Measurements from ENCODE around the gene CA10.

The CA10 gene

DNA sequence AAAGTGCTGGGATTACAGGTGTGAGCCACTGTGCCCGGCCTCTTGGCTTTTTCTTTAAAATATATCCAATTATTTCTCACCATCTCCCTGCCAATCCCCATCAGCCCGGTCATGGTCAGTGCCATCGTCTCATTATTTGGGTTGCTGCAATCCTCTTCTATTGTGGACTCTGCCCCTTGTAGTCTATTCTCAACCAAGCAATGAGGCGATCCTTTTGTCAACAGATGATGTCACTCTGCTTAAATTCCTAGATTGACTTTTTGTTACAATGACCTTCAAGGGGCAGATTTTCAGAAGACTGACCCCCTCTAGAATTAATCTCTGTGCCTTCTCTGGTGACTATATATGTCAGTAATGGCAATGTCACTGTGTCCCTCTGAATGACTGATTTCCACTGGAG is 513.5 kb downstream of the CA10 start:
- no peak overlapping the region for H2BK120ac ChIP-seq (ENCODE audit: low read depth, low read length)
- H2BK12ac ChIP-seq (ENCODE audit: low read length), result no peak overlapping the region
- H4K8ac ChIP-seq (ENCODE audit: low read depth, low read length), result no peak overlapping the region
- no peak overlapping the region for H2BK15ac ChIP-seq (ENCODE audit: low read length)
- H2AFZ ChIP-seq (ENCODE audit: low read length), result no peak overlapping the region
- H2AK5ac ChIP-seq (ENCODE audit: low read depth, low read length), result no peak overlapping the region
- H2BK5ac ChIP-seq (ENCODE audit: low read length), result no peak overlapping the region
- H3K79me1 ChIP-seq (ENCODE audit: low read depth, low read length), result no peaks in the 10 kb centered on the region
- WGBS, 2 donors (ENCODE audit: extremely low coverage in 2 of 2, insufficient read length in 2 of 2, insufficient replicate concordance in 1 of 2), result no CpG with 5 or more reads among the region's 4 CpGs
- no peaks in the 10 kb centered on the region for H3K27me3 ChIP-seq (ENCODE audit: control insufficient read depth in 3 of 3, insufficient read depth in 3 of 3, low read depth in 1 of 3, low read length in 3 of 3)
- H3K36me3 ChIP-seq (replicated peaks in 1 of 2; ENCODE audit: control insufficient read depth in 2 of 2, insufficient read depth in 2 of 2, low read length in 2 of 2), result no peaks in the 10 kb centered on the region
- H3K4me1 ChIP-seq (ENCODE audit: control insufficient read depth in 2 of 2, insufficient read depth in 1 of 2, low read depth in 1 of 2, low read length in 2 of 2), result no peaks in the 10 kb centered on the region
- H3K14ac ChIP-seq (ENCODE audit: low read length), result no peak overlapping the region
- no peak overlapping the region for H3K18ac ChIP-seq (ENCODE audit: low read length)
- no peak overlapping the region for H3K4me2 ChIP-seq (ENCODE audit: insufficient read depth, low read length, poor library complexity, severe bottlenecking)
- no peak for DNase-seq (ENCODE audit: low spot score)
- no peak overlapping the region for H3K4ac ChIP-seq (ENCODE audit: low read length)
- H3K27ac ChIP-seq (replicated peaks; ENCODE audit: low read length), result no peak overlapping the region
- H3K4me3 ChIP-seq (ENCODE audit: low read length in 2 of 2), result no peak overlapping the region
- H3K23ac ChIP-seq (ENCODE audit: low read depth, low read length, poor library complexity), result no peak overlapping the region
- no peaks in the 10 kb centered on the region for H3K9me3 ChIP-seq (replicated peaks in 1 of 2; ENCODE audit: control insufficient read depth in 2 of 2, insufficient read depth in 1 of 2, low read depth in 1 of 2, low read length in 2 of 2)
- no peak overlapping the region for H4K91ac ChIP-seq (ENCODE audit: low read depth, low read length, poor library complexity)
- H3K9ac ChIP-seq (ENCODE audit: low read depth, low read length, poor library complexity), result no peak overlapping the region

- Histone ChIP-seq H3K18ac (ENCODE audit: low read length) (no peak overlapping the region), H3K4me3 (ENCODE audit: low read length in 2 of 2) (no peak overlapping the region), H3K23ac (ENCODE audit: low read depth, low read length, poor library complexity) (no peak overlapping the region), H3K9me3 (replicated peaks in 1 of 2; ENCODE audit: control insufficient read depth in 2 of 2, insufficient read depth in 1 of 2, low read depth in 1 of 2, low read length in 2 of 2) (no peaks in the 10 kb centered on the region), H3K4me2 (ENCODE audit: insufficient read depth, low read length, poor library complexity, severe bottlenecking) (no peak overlapping the region), H3K27me3 (ENCODE audit: control insufficient read depth in 3 of 3, insufficient read depth in 3 of 3, low read depth in 1 of 3, low read length in 3 of 3) (no peaks in the 10 kb centered on the region), H2BK15ac (ENCODE audit: low read length) (no peak overlapping the region), H4K91ac (ENCODE audit: low read depth, low read length, poor library complexity) (no peak overlapping the region), H3K4ac (ENCODE audit: low read length) (no peak overlapping the region), H3K4me1 (ENCODE audit: control insufficient read depth in 2 of 2, insufficient read depth in 1 of 2, low read depth in 1 of 2, low read length in 2 of 2) (peaks cover 0 to 8% of the 10 kb centered on the region in 2 donors), H2AK5ac (ENCODE audit: low read depth, low read length) (no peak overlapping the region), H3K9ac (ENCODE audit: low read depth, low read length, poor library complexity) (no peak overlapping the region), H2BK5ac (ENCODE audit: low read length) (no peak overlapping the region), H3K14ac (ENCODE audit: low read length) (no peak overlapping the region), H4K8ac (ENCODE audit: low read depth, low read length) (no peak overlapping the region), H2BK120ac (ENCODE audit: low read depth, low read length) (no peak overlapping the region), H3K27ac (replicated peaks; ENCODE audit: low read length) (no peak overlapping the region), H2BK12ac (ENCODE audit: low read length) (no peak overlapping the region), H2AFZ (ENCODE audit: low read length) (no peak overlapping the region), H3K36me3 (replicated peaks in 1 of 2; ENCODE audit: control insufficient read depth in 2 of 2, insufficient read depth in 2 of 2, low read length in 2 of 2) (no peaks in the 10 kb centered on the region), H3K79me1 (ENCODE audit: low read depth, low read length) (no peaks in the 10 kb centered on the region)
- no peak for DNase-seq (ENCODE audit: low spot score)
- no CpG with 5 or more reads among the region's 10 CpGs for WGBS, 2 donors (ENCODE audit: extremely low coverage in 2 of 2, insufficient read length in 2 of 2, insufficient replicate concordance in 1 of 2)
Observed at GRCh38 chr17:51643702-51644490, 514.6 kb downstream of the CA10 start.

DNA sequence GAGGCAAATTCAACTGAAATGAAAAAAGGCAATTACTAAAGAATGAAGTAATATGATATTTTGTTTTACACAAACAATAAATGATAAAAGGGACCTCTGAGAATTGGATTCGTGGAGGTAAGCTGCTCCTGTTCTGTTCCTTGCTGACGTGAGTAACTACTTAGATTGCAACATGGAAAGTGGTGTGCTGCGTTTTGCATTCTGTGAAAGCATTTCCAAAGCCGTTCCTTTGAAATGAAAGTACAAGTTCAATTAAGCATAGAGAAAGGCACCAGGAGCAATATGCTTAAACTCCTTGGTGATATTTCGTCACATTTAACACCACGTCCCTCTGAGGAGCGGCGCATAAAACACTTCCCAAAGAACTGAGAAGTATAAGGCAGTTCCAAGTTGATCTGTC is 516.5 kb downstream of the CA10 start:
- no peak overlapping the region for H2BK12ac ChIP-seq (ENCODE audit: low read length)
- no peak overlapping the region for H2BK15ac ChIP-seq (ENCODE audit: low read length)
- H3K18ac ChIP-seq (ENCODE audit: low read length), result no peak overlapping the region
- H3K9ac ChIP-seq (ENCODE audit: low read depth, low read length, poor library complexity), result no peak overlapping the region
- no peak overlapping the region for H4K91ac ChIP-seq (ENCODE audit: low read depth, low read length, poor library complexity)
- H2BK120ac ChIP-seq (ENCODE audit: low read depth, low read length), result no peak overlapping the region
- no peak overlapping the region for H3K4me3 ChIP-seq (ENCODE audit: low read length in 2 of 2)
- H3K14ac ChIP-seq (ENCODE audit: low read length), result no peak overlapping the region
- H3K27ac ChIP-seq (replicated peaks; ENCODE audit: low read length), result no peak overlapping the region
- no peaks in the 10 kb centered on the region for H3K27me3 ChIP-seq (ENCODE audit: control insufficient read depth in 3 of 3, insufficient read depth in 3 of 3, low read depth in 1 of 3, low read length in 3 of 3)
- H3K4me2 ChIP-seq (ENCODE audit: insufficient read depth, low read length, poor library complexity, severe bottlenecking), result no peak overlapping the region
- DNase-seq (ENCODE audit: low spot score), result no peak
- no peak overlapping the region for H3K23ac ChIP-seq (ENCODE audit: low read depth, low read length, poor library complexity)
- H3K4ac ChIP-seq (ENCODE audit: low read length), result no peak overlapping the region
- H4K8ac ChIP-seq (ENCODE audit: low read depth, low read length), result no peak overlapping the region
- H2AK5ac ChIP-seq (ENCODE audit: low read depth, low read length), result no peak overlapping the region
- H3K79me1 ChIP-seq (ENCODE audit: low read depth, low read length), result no peaks in the 10 kb centered on the region
- H2AFZ ChIP-seq (ENCODE audit: low read length), result no peak overlapping the region
- peaks cover 0 to 11% of the 10 kb centered on the region in 2 donors for H3K4me1 ChIP-seq (ENCODE audit: control insufficient read depth in 2 of 2, insufficient read depth in 1 of 2, low read depth in 1 of 2, low read length in 2 of 2)
- H3K36me3 ChIP-seq (replicated peaks in 1 of 2; ENCODE audit: control insufficient read depth in 2 of 2, insufficient read depth in 2 of 2, low read length in 2 of 2), result no peaks in the 10 kb centered on the region
- no CpG with 5 or more reads among the region's 8 CpGs for WGBS, 2 donors (ENCODE audit: extremely low coverage in 2 of 2, insufficient read length in 2 of 2, insufficient replicate concordance in 1 of 2)
- H3K9me3 ChIP-seq (replicated peaks in 1 of 2; ENCODE audit: control insufficient read depth in 2 of 2, insufficient read depth in 1 of 2, low read depth in 1 of 2, low read length in 2 of 2), result no peaks in the 10 kb centered on the region
- H2BK5ac ChIP-seq (ENCODE audit: low read length), result no peak overlapping the region

DNA sequence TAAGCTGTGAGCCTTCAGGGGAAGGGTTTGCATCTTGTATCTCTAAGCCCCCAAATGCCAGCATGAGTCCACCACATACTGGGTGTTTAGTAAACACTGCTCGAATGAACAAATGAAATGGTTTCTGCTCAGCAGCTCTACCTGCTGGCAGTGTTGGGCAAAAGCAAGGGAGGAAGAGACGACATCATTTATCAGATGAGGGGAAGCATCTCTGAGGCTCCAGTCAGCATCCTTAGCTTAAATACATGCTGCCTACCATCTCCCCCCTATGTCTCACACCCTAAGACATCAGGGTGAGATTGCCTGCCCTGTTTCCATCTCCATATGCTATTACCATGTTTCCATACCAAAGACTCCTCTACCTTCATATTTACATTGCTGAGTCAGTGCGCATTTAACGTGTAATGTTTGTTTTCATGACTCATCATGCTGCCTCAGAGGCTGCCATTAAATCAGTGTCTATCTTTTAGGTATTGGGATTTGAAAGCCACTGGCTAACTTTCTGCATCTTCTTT is 518.3 kb downstream of the CA10 start:
- H3K14ac ChIP-seq (ENCODE audit: low read length), result no peak overlapping the region
- no peaks in the 10 kb centered on the region for H3K79me1 ChIP-seq (ENCODE audit: low read depth, low read length)
- H3K4me3 ChIP-seq (ENCODE audit: low read length in 2 of 2), result no peak overlapping the region
- WGBS, 2 donors (ENCODE audit: extremely low coverage in 2 of 2, insufficient read length in 2 of 2, insufficient replicate concordance in 1 of 2), result no CpG with 5 or more reads among the region's 4 CpGs
- H2AK5ac ChIP-seq (ENCODE audit: low read depth, low read length), result no peak overlapping the region
- H3K23ac ChIP-seq (ENCODE audit: low read depth, low read length, poor library complexity), result no peak overlapping the region
- H3K36me3 ChIP-seq (replicated peaks in 1 of 2; ENCODE audit: control insufficient read depth in 2 of 2, insufficient read depth in 2 of 2, low read length in 2 of 2), result no peaks in the 10 kb centered on the region
- H2BK12ac ChIP-seq (ENCODE audit: low read length), result no peak overlapping the region
- H2BK120ac ChIP-seq (ENCODE audit: low read depth, low read length), result no peak overlapping the region
- H3K27ac ChIP-seq (replicated peaks; ENCODE audit: low read length), result no peak overlapping the region
- no peak overlapping the region for H4K91ac ChIP-seq (ENCODE audit: low read depth, low read length, poor library complexity)
- no peak overlapping the region for H2BK5ac ChIP-seq (ENCODE audit: low read length)
- H2AFZ ChIP-seq (ENCODE audit: low read length), result no peak overlapping the region
- no peak overlapping the region for H3K4me2 ChIP-seq (ENCODE audit: insufficient read depth, low read length, poor library complexity, severe bottlenecking)
- peaks cover 0 to 11% of the 10 kb centered on the region in 2 donors for H3K4me1 ChIP-seq (ENCODE audit: control insufficient read depth in 2 of 2, insufficient read depth in 1 of 2, low read depth in 1 of 2, low read length in 2 of 2)
- no peak overlapping the region for H4K8ac ChIP-seq (ENCODE audit: low read depth, low read length)
- H3K9me3 ChIP-seq (replicated peaks in 1 of 2; ENCODE audit: control insufficient read depth in 2 of 2, insufficient read depth in 1 of 2, low read depth in 1 of 2, low read length in 2 of 2), result no peaks in the 10 kb centered on the region
- H2BK15ac ChIP-seq (ENCODE audit: low read length), result no peak overlapping the region
- no peak for DNase-seq (ENCODE audit: low spot score)
- H3K9ac ChIP-seq (ENCODE audit: low read depth, low read length, poor library complexity), result no peak overlapping the region
- H3K18ac ChIP-seq (ENCODE audit: low read length), result no peak overlapping the region
- H3K4ac ChIP-seq (ENCODE audit: low read length), result no peak overlapping the region
- H3K27me3 ChIP-seq (ENCODE audit: control insufficient read depth in 3 of 3, insufficient read depth in 3 of 3, low read depth in 1 of 3, low read length in 3 of 3), result no peaks in the 10 kb centered on the region
